MM.1S (cell line): ENCODE data around the gene ZBTB7A.

Experiments
- EZH2 ChIP-seq: fragments of 300-600 bp; sonication (generic); optimal IDR thresholded peaks from 2 replicates; pipeline ENCODE3; 2017; ENCODE audit warnings: low read depth, mild to moderate bottlenecking, antibody characterized with exemption, low read length, mixed read lengths
- EZH2phosphoT487 ChIP-seq: fragments of 300-600 bp; sonication (generic); IDR thresholded peaks from 2 replicates; pipeline ENCODE4 v1.6.1; 2018; ENCODE audit warnings: antibody characterized with exemption, low read length
- TF ChIP-seq, protein P1 (sequence below): fragments of 300-600 bp; sonication (generic); IDR thresholded peaks from 2 replicates; pipeline ENCODE4 v1.5.1; 2016; ENCODE audit warnings: antibody characterized with exemption, low read length, mixed read lengths

- TF ChIP-seq, protein P1, sequence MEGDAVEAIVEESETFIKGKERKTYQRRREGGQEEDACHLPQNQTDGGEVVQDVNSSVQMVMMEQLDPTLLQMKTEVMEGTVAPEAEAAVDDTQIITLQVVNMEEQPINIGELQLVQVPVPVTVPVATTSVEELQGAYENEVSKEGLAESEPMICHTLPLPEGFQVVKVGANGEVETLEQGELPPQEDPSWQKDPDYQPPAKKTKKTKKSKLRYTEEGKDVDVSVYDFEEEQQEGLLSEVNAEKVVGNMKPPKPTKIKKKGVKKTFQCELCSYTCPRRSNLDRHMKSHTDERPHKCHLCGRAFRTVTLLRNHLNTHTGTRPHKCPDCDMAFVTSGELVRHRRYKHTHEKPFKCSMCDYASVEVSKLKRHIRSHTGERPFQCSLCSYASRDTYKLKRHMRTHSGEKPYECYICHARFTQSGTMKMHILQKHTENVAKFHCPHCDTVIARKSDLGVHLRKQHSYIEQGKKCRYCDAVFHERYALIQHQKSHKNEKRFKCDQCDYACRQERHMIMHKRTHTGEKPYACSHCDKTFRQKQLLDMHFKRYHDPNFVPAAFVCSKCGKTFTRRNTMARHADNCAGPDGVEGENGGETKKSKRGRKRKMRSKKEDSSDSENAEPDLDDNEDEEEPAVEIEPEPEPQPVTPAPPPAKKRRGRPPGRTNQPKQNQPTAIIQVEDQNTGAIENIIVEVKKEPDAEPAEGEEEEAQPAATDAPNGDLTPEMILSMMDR = no peak
- TF ChIP-seq EZH2 = no peak
- TF ChIP-seq EZH2phosphoT487 = no peak
Measured at GRCh38 chr19:4101496-4101770, 34.7 kb upstream of the ZBTB7A start.
